Endometrial microvascular endothelial cells (primary cell): ENCODE data around the gene TMEM252. TPM values are rescaled to one million over a fixed set of nuclear protein-coding genes. Genes with fewer than 3 reads are reported as not detected.

Experiments
- in situ Hi-C: cut with HindIII; loops from 2 replicates; pipeline ENCODE4 v1.10.0; 2017; ENCODE audit warnings: low sequenced_read_pairs, low pct_unique_long_range_greater_than_20kb; ENCODE audit errors: inconsistent ontology term
- total RNA-seq: library from RNA; depleted of rRNA; stranded (reverse); fragments of >200 nt; gene quantifications from one replicate; pipeline ENCODE4 v1.2.3, GENCODE V29; 2015; ENCODE audit errors: inconsistent ontology term

Gene TMEM252, protein sequence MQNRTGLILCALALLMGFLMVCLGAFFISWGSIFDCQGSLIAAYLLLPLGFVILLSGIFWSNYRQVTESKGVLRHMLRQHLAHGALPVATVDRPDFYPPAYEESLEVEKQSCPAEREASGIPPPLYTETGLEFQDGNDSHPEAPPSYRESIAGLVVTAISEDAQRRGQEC
- total RNA-seq, result not detected

DNA sequence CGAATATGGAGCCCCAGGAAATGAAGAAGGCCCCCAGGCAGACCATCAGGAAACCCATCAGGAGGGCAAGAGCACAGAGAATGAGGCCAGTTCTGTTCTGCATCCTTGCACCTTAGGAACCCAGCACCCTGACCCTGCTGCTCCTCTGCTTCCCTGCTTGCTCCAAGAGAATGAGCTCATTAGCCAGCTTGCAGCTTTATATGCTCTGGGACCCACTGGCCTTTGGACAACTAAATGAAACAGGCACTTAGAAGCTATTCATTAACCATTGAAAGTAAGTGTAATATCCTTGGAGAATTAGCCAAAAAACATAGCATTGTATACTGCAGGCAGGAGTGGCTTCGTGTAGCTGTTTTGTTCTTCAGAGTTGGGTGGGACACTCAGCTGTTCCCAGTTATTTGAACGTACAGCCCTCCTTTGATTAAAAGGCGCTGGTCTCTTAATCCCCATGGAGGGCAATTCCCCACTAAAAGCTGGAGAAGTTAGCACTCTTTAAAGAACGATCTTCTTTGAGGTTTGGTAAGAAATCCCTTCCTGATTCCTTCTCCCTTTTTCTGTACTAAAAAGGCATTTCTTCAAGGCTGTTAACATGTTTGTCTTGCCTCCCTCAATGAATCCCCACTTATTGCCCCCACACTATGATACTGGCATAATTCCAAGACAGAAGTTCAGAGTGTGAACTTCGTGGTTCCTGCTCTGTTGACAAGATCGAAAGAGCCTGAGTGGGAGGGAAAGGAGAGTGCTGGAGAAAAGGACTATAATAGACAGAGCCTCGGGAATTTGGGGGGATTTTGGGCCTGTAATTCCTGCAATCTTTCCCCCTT is at the start of gene TMEM252:
TSS of gene TMEM252 (minus strand) at position 172 of the 824 bp plus-strand sequence. CDS start at position 103, 69 bp downstream.
- in situ Hi-C loops, result no loop called here

GRCh38 chr9:68585034-68585761 is 44.5 kb upstream of the TMEM252 start:
- in situ Hi-C loops, result no loop called here

DNA sequence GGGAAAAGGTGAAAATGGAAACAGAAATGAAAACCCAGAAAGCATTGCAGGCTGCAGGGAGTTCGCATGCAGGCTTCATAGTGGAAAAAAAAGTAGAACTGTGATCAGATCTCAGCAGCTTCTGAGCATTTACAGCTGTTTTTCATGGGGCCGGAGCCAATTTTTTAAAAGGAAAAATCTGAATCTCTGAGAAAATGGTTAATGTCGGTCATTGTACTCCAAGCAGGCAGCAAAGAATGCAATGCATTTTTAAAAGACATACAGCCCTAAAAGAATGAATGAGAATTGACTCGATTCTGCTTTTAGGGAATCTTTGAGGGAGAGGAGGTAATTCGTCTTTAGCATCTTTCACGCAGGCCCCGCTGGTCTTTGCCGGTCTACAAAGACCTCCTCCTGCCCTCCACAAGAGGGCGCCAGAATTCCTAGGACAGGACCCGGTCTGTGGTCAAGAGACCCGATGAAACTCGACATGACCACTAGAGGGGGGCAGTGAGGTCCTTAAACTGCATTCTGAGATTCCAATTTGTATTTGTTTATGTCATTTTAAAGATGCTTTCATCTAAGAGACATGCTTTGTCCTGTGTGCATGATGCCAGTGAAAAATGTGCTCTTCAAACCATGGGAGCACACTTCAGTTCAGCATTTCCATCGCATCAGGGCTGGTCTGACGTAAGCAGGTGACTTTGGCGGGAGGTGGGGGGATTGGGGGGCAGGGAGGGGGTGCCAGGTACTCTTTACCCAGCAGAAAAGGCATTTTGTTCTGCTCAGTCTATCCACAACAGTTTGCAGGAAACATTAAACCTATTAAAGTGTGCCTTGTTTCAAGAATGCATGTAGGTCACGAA is 43.7 kb upstream of the TMEM252 start:
- in situ Hi-C loops, result no loop called here

- in situ Hi-C loops, result no loop called here
Measured at GRCh38 chr9:68581696-68582095, 41.0 kb upstream of the TMEM252 start.

GRCh38 chr9:68577774-68578591 is 37.3 kb upstream of the TMEM252 start:
- in situ Hi-C loops, result no loop called here

DNA sequence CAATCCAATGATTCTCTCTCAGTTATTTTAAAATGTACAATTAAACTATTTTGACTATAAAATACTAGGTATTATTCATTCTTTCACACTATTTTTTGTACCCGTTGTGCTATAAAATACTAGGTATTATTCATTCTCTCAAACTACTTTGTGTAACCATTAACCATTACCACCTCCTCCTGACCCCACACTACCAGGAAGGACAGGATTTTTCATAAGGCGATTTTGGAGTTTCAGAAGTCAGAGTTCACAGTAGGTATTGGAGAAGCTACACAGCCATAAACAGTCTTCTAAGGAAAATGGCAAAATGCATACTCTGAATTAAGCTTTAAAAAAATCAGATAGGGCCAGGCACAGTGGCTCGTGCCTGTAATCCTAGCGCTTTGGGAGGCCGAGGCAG is 35.1 kb upstream of the TMEM252 start:
- in situ Hi-C loops, result no loop called here

DNA sequence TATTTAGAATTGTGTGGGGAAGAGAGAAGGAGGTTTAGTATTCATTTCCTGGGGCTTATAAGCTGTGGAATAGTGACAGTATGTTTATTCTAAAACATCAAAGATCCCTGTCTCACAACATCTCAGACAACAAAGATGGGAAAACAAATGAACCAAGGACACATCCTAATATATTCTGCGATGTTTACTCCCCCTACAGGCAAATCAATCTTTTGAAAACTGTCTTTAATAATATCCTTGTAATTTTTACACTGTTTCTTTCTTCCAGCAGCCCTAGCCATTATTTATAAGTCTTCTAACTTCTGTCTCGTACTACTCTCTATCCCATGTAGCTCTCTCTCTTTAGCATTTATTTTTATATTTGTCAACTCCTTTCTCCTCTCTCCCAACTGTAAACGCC is 33.5 kb upstream of the TMEM252 start:
- in situ Hi-C loops, result no loop called here

DNA sequence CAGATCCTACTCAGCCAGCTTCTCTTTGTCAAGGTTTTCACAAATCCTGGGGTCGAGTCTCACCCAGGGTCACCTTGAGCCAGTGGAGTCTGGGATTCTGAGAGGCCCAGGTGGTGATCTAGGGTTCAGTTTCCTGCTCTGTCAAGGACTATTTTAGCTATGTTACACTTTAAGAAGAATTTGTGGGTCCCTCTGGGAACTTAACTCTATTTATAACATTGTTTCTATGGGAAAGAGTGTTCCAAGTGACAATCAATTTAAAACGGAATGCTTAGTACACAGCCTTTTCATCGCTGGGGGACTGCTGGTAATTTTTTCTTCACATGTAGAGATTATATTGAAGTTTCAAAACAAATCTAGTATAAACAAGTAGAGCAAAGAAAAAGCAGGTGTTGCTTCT is 26.9 kb upstream of the TMEM252 start:
- in situ Hi-C loops, result no loop called here

- in situ Hi-C loops, result no loop called here
Measured at GRCh38 chr9:68562461-68562860, 21.8 kb upstream of the TMEM252 start.

- in situ Hi-C loops, result no loop called here
Measured at GRCh38 chr9:68560071-68560844, 19.6 kb upstream of the TMEM252 start.

- in situ Hi-C loops, result no loop called here
Measured at GRCh38 chr9:68558545-68558944, 17.9 kb upstream of the TMEM252 start.

DNA sequence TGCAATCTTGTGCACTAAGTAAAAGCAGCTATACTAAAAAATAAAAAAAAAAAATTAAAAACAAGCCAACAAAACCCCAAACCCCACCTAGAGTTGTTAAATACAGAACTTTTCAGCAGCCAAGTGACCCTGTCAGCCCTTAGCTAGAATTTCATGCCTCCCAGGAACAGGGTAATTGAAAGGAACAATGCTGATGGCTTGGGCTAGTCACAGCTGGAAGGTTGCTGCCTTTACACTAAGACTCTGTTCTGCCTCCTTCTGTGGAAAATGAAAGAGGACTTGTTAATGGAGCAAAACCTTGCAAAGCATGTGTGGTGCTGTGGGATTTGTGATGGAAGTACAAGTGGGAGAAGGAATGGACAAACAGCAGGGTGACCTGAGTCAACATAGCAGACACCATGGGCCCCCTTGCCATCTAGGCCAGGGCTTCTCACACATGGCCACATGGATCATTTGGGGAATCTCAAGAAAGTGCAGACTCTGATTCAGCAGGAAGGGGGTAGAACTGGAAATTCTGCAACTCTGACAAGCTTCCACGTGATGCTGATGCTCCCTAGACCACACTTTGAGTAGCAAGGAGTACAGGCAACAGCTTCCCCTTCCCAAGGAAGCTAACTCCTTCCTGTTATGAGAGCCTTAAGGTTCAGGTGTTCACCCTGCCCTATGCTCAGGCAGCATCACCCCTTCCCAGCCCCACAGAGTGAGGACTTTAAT is 14.9 kb upstream of the TMEM252 start:
- in situ Hi-C loops, result no loop called here

DNA sequence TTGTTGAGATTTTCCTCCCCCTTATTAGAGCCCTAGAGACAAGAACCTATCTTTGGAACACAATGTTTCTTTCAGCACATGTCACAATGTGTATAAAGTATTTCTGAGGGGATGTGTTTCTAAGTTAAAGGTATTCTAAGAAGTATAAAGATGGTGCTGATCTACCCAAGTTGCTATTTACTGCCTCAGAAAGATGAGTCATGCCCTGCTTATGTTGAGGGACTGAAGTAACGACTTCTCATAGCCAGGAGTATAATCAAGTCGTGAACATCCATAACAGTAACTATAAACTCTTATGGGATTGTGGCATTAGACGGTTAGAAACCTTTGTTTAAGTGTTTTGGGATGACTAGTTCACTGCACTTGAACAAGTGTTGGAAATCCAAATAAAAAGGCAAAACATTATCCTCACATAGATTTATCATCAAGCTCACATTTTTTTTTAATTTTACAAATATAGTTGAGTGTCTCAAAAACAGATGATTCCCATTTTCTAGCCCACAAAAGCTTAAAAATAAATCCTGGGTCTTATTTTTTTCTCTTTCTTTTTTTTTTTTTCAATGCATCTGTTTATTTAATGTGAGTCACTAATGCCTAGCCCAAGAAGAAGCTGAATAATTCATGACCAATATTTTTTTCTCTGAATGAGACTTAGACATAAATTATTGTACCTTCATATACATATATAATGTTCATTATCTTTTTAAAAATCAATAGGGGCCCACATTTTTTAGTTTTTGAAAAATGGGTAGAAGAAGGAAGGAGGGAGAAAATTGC is 12.2 kb upstream of the TMEM252 start:
- in situ Hi-C loops, result no loop called here

- in situ Hi-C loops, result no loop called here
Measured at GRCh38 chr9:68551191-68551590, 10.5 kb upstream of the TMEM252 start.

DNA sequence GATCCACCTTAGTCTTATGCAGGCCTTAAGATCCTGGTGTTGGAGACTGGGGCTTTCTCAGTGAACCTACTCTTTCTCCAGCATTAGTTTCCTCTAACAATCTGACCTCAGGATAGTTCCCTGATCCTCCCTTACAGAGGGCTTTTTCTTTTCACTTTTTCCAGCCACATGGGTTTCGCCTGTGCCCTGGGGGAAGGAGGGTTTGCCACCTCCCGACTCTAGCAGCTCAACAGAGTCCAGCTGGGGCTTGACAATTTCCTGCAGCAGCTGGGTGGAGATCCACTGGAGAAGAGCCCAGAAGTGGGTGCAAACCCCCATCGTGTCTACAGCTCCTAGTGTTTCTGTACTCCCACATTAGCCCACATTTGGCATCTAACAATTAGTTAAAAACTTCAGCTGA is 7.6 kb upstream of the TMEM252 start:
- in situ Hi-C loops, result no loop called here

- in situ Hi-C loops, result no loop called here
Measured at GRCh38 chr9:68547417-68547816, 6.7 kb upstream of the TMEM252 start.
